ENCODE data around the gene CDH23.

DNA sequence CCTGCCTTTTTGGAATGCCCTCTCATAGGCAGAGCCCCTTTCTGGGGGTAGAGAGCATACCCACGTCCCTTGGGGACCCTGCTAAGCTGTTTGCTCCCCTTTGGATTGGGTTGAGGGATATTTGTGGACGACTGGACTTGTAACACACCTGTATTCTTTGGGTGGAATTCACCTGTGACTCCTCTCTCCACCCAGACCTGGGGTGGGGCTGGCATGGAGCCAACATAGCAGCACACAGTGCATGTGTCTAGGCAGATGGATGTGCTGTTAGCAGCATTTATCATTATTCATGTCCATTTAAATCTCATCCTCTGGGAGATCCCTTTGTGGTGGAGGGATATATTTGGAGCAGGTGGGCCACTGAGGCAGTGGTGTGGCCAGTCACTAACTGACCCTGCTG is 51.0 kb downstream of the CDH23 start:
- TF ChIP-seq TCF7 (CRISPR knock-in tag; IDR thresholded peaks at IDR 0.05; ENCODE audit: low read depth) (no peak), ZNF219 (CRISPR knock-in tag; IDR thresholded peaks at IDR 0.05; ENCODE audit: borderline replicate concordance) (no peak), FOXJ3 (CRISPR knock-in tag; IDR thresholded peaks at IDR 0.05; ENCODE audit: borderline replicate concordance) (no peak), CREM (CRISPR knock-in tag; IDR thresholded peaks at IDR 0.05) (no peak), ESRRA (CRISPR knock-in tag; IDR thresholded peaks at IDR 0.05; ENCODE audit: borderline replicate concordance) (no peak), RORB (CRISPR knock-in tag; IDR thresholded peaks at IDR 0.05) (no peak)
- TF ChIP-seq, protein P1, sequence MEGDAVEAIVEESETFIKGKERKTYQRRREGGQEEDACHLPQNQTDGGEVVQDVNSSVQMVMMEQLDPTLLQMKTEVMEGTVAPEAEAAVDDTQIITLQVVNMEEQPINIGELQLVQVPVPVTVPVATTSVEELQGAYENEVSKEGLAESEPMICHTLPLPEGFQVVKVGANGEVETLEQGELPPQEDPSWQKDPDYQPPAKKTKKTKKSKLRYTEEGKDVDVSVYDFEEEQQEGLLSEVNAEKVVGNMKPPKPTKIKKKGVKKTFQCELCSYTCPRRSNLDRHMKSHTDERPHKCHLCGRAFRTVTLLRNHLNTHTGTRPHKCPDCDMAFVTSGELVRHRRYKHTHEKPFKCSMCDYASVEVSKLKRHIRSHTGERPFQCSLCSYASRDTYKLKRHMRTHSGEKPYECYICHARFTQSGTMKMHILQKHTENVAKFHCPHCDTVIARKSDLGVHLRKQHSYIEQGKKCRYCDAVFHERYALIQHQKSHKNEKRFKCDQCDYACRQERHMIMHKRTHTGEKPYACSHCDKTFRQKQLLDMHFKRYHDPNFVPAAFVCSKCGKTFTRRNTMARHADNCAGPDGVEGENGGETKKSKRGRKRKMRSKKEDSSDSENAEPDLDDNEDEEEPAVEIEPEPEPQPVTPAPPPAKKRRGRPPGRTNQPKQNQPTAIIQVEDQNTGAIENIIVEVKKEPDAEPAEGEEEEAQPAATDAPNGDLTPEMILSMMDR (IDR thresholded peaks at IDR 0.05) = no peak
- TF ChIP-seq, protein P2, sequence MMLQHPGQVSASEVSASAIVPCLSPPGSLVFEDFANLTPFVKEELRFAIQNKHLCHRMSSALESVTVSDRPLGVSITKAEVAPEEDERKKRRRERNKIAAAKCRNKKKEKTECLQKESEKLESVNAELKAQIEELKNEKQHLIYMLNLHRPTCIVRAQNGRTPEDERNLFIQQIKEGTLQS (CRISPR knock-in tag; conservative IDR thresholded peaks at IDR 0.05) = no peak
- TF ChIP-seq, protein P3, sequence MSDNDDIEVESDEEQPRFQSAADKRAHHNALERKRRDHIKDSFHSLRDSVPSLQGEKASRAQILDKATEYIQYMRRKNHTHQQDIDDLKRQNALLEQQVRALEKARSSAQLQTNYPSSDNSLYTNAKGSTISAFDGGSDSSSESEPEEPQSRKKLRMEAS (CRISPR knock-in tag; IDR thresholded peaks at IDR 0.05) = no peak
- TF ChIP-seq, protein P4, sequence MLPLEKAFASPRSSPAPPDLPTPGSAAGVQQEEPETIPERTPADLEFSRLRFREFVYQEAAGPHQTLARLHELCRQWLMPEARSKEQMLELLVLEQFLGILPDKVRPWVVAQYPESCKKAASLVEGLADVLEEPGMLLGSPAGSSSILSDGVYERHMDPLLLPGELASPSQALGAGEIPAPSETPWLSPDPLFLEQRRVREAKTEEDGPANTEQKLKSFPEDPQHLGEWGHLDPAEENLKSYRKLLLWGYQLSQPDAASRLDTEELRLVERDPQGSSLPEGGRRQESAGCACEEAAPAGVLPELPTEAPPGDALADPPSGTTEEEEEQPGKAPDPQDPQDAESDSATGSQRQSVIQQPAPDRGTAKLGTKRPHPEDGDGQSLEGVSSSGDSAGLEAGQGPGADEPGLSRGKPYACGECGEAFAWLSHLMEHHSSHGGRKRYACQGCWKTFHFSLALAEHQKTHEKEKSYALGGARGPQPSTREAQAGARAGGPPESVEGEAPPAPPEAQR (CRISPR knock-in tag; IDR thresholded peaks at IDR 0.05) = no peak
- TF ChIP-seq, protein P5, sequence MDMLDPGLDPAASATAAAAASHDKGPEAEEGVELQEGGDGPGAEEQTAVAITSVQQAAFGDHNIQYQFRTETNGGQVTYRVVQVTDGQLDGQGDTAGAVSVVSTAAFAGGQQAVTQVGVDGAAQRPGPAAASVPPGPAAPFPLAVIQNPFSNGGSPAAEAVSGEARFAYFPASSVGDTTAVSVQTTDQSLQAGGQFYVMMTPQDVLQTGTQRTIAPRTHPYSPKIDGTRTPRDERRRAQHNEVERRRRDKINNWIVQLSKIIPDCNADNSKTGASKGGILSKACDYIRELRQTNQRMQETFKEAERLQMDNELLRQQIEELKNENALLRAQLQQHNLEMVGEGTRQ (CRISPR knock-in tag; IDR thresholded peaks at IDR 0.05) = no peak

Measured in WTC11 (cell line).